ENCODE results near the gene GATC.

DNA sequence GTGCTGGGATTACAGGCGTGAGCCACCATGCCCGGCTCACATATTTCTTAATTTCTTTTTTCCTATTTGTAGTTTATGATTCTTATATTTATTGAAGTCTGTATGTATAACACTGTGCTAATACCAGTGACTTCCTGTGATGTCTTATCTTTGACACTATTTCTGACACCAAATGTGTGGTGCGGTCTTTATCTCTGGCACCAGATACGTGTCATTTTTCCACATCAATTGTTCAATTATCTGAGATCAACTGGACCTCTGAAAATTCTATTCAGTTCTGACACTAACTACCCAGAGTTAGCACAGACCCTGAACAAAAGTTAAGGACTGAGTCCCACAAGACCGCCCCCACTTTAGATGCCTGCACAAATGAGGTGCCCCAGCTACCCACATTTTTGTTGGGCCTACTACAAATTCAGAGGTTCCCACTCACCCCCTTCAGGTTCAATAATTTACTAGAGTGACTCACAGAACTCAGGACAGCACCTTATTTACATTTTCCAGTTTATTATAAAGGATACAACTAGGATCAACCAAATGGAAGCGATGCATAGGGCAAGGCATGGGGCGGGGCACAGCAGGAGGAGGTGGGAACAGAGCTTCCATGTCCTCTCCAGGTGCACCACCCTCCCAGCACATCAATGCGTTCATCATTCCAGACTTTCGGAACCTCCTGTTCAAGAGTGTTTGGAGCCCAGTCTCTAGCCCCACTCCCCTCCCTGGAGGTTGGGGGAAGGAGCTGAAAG, 35.0 kb downstream of the GATC start:
- TF ChIP-seq, protein P1, sequence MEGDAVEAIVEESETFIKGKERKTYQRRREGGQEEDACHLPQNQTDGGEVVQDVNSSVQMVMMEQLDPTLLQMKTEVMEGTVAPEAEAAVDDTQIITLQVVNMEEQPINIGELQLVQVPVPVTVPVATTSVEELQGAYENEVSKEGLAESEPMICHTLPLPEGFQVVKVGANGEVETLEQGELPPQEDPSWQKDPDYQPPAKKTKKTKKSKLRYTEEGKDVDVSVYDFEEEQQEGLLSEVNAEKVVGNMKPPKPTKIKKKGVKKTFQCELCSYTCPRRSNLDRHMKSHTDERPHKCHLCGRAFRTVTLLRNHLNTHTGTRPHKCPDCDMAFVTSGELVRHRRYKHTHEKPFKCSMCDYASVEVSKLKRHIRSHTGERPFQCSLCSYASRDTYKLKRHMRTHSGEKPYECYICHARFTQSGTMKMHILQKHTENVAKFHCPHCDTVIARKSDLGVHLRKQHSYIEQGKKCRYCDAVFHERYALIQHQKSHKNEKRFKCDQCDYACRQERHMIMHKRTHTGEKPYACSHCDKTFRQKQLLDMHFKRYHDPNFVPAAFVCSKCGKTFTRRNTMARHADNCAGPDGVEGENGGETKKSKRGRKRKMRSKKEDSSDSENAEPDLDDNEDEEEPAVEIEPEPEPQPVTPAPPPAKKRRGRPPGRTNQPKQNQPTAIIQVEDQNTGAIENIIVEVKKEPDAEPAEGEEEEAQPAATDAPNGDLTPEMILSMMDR (IDR thresholded peaks at IDR 0.05) = no peak
- TF ChIP-seq POLR2A (IDR thresholded peaks at IDR 0.05) = no peak
